GM12892 (cell line): Measurements from ENCODE around the gene DACT3.

Source experiments
- POLR2A ChIP-seq: IDR thresholded peaks from 2 replicates; pipeline ENCODE4 v1.6.1; 2011; ENCODE audit warnings: low read depth, low read length, control low read depth
- POLR2AphosphoS5 ChIP-seq: IDR thresholded peaks from 2 replicates; pipeline ENCODE4 v1.6.1; 2011; ENCODE audit warnings: low read depth, low read length, control low read depth
- TAF1 ChIP-seq: IDR thresholded peaks from 2 replicates; pipeline ENCODE4 v1.6.1; 2011; ENCODE audit warnings: low read depth, mild to moderate bottlenecking, control low read depth, low read length, borderline replicate concordance

- no peak for TF ChIP-seq POLR2AphosphoS5
- TF ChIP-seq POLR2A: no peak
- no peak for TF ChIP-seq TAF1
Observed at GRCh38 chr19:46659151-46660007, 1.6 kb downstream of the DACT3 start.
